Hematopoietic multipotent progenitor cell treated with erythropoietin and hydrocortisone succinate and interleukin-3 and kit ligand, for 15 days (in vitro differentiated cells): ENCODE measurements around the gene GTPBP10.
"Not testable (repeated sequence)": the region's sequence is repeated elsewhere in the genome, so short reads cannot be mapped to it uniquely, and the experiment has no call there.

Experiments
- DNase-seq: peaks from one replicate; pipeline ENCODE4 v3.0.0-alpha.2; 2015; ENCODE audit warnings: low spot score

Gene GTPBP10, protein sequence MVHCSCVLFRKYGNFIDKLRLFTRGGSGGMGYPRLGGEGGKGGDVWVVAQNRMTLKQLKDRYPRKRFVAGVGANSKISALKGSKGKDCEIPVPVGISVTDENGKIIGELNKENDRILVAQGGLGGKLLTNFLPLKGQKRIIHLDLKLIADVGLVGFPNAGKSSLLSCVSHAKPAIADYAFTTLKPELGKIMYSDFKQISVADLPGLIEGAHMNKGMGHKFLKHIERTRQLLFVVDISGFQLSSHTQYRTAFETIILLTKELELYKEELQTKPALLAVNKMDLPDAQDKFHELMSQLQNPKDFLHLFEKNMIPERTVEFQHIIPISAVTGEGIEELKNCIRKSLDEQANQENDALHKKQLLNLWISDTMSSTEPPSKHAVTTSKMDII

DNA sequence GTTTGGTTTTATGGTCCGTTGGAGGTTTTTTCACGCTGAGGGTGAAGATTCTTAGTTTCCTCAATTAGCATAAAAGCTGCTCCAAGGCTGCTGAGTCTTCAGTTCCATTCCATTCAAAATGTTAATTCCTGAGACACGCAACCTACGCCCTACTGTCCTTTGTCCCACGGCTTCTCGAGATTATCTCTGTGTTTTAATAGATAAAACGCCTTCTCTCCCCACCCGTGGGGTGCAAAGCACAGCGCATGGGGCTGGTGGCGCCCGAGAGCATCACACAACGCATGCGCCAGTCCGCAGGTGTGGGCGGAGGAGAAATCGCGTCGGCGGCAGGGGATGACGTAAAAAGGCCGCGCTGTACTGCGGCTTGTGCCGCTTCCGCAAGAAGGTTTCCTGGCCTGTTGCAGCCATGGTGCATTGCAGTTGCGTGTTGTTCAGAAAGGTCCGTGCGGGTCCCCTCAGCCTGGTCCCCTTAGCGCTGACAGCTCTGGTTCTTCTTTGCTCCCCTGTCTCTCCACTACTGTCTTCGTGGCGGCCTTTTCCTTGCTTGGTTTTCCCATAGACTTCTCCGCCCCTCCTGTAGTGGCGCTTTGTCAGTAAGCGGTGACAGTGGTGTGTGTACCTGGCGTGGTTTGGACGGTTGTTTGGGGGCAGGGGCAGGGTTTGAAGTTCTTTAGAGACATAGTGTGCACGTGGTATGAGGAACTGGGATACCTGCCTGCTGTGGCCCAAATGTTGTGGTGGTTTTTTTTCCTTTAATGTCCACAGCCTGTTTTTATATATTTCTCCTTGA is at the start of gene GTPBP10:
GTPBP10 (plus strand) TSS at position 381 of the 790 bp plus-strand sequence; CDS start at position 407, 26 bp downstream.
- peak; percentile 94 for DNase-seq

DNA sequence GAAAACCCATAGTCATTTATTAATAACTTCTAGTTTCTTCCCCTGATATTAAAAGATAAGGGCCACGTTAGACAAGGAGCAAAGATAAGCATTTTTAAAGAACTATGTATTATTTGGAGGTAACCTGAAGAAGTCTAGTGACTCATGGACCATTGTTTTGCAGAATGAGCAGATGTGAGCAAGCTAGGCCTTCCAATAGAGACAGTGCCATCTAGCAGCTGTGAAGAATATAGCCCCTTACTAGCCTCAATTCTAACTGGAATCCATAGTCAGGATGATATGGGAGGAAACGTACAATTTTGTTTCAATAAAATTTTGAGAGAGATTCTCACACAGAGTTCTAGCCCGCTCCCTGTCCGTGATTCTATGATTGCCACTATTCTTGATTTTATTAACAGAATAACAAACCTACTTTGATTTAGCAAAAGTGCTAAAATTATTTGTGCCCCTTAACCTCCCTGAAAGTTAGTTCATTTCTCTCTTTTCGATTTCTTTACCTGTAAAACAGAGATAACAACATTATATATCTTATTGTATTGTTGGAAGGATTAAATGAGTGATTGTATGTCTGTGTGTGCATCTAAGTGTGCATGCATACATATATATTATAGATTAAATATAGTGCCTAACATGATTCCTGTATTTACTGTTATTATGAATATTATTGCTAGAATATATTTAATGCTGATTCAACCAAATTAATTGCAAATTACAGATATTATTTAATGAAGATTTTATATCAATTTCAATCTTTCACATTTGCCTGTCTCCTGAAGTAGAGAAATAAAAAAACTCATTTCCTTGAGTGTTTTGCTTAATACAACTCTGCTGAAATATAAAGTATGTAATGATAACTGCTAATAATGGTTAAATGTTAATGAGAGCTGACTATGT is 48.1 kb upstream of the GTPBP10 start:
- no peak for DNase-seq

DNA sequence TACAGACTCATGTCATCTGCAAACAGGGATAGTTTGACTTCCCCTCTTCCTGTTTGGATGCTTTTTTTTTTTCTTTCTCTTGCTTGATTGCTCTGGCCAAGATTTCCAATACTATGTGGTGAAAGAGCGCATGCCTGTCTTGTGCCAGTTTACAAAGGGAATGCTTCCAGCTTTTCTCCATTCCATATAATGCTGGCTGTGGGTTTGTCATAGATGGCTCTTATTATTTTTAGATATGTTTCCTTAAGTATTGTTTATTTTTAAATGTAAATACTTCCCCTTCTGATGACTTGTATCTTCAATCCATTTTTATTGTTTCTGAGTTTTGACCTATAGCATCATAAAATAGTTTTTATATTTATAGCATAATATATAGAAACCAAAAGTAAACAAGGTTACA is 43.3 kb upstream of the GTPBP10 start:
- DNase-seq: no peak

DNA sequence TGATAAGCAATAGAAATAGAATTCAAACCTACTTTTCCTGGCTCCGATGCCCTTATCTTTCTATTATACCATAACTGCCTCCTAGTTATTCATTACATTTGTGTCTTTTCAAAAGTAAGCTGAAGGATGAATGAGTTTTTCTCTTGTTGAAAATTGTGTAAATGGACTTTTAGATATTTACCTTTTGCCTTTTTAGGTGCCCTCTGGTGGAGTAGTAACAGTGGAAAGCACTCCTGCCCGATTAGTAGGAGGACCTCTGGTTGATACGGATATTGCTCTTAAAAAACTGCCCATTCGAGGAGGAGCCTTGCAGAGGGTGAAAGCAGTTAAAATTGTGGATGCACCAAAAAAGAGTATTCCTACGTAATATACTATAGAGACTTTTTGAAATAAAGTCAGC is 36.6 kb upstream of the GTPBP10 start:
- no peak for DNase-seq

DNA sequence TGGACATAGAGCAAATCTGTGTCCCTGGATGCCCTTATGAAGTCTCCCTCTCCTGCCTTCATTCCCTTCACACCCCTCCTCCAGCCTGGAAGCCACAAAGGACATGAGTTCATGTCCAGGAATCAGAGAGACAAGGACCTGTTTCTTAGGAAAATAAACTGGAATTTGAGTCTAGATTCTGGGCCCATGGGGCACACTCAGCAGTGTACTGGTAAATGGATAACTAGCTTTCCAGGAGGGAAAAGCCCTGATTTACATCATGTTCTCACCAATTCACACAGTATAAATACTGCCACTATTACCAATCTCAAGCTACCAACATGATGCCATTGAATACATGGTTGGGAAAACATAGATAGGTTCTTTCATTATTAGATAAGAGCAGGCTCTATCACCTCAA is 35.3 kb upstream of the GTPBP10 start:
- no peak for DNase-seq

DNA sequence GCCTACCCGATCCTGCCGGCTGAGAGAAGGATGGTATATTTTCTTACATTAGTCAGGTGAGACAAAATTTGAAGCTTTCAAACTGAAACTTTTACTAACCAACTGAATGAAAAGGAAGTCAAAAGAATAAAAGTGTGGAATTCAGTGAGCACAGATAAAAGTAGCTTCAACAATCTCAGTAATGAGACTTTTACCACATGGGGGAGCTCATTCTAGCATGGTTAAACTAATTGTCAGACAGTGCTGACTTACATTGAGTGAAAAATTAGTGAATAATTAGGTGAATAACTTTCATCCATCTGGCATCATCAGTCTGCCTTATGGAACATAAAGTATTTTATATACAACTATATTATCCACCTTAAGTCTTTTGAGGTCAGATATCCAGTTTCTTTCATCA is 33.8 kb upstream of the GTPBP10 start:
- no peak for DNase-seq

DNA sequence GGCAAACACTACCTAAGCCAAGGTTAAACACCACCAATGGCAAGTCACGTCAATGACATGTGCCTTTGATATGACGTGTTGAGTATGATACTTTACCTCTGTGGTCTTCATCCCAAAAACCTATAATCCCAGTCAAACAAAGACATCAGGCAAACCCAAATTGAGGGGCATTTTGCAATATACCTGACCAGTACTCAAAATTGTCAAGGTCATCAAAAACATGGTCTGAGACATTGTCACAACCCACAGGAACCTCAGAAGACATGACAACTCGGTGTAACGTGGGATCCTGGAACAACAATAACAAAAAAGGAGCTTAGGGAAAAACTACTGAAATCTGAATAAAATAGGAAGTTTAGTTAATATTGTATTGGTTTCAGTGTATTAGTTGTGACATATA is 32.6 kb upstream of the GTPBP10 start:
- no peak for DNase-seq

DNA sequence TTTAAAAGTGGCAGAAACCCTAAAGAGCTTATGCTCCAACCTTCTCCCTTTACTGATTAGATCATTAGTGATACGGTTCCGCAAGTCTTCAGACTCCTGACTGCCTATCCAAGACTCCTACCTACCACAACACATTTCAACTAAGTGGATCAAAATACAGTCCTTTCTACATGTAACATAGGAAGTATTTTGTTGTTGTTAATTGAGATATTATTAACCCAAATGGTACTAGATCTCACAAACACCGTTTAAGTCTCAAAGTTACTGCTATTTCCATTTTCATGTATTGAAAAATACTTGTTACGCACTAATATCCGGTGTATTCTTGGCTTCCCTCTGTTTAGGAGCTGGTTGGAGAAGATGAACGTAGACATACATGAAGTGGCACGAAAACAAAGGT is 26.5 kb upstream of the GTPBP10 start:
- no peak for DNase-seq

DNA sequence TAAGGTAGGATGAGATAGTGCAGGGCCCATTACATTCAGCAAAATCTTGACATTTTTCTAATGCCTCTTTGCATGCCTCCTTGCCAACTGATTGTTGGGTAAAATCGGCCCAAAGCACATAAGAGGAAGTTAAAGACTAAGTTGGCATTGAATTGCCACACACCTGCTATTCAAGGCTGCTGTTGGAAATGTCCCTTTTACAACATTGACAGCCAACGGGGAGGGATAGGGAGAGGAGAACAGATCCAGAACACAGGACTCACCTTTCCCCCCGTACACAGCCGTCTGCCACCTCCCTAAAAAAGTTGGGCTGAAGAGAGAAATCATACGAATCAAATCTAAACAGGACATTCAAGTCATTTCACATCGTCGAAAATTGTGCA is 26.1 kb upstream of the GTPBP10 start:
- DNase-seq: no peak

DNA sequence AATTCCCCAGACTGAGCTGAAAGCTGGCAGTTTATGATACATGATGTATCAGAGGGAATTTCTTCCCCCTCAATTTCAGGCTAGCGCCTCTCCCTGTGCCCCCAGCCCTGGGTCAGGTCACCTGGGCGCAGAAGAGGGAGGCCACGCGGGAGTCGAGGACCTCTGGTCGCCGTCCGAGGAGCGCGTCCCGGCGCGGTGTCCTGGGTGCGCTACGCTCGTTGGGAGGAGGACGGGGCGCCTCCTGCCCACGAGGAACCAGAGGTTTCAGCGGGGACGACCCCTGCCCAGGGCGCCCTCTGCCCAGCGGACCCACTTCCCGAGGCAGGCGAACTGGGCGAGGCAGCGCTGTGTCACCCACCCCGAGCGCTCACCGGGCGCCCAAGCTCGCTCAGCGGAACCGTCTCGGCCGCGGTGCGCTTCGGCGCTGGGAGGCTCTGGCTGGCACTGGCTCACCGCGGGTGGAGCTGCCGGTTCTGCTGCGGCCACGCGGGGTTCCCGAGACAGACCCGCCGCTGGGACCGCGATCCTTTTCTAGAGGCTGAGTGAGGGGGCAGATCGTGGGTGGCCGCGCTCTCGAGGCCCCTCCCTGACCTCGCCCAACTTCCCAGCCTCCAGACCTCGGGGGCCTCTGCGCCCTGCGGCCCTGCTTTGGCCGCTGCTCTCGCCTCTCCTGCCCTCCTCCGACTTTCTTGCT is 25.6 kb upstream of the GTPBP10 start, which contains the start of gene FAM237B:
FAM237B (minus strand) TSS at position 504 of the 694 bp plus-strand sequence. CDS start 1,556 bp downstream, outside the sequence.
- no peak for DNase-seq

DNA sequence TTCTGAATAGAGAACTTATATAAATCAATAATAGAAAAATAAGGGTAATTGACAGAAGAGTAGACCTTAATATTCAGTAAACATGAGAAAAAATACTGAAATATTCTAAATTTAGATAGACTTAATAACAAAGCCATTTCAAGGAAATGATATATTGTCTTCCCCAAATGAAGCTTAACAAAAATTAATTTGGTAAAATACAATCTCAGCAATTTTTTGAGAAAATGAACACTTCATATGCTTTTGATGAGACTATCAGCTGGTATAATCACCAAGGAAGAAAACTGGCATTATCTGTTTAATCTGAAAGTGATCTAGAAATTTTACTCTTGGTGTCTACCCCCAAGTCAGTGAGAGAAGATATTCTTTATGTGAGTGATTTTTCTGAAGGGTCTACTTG is 23.7 kb upstream of the GTPBP10 start:
- no peak for DNase-seq

DNA sequence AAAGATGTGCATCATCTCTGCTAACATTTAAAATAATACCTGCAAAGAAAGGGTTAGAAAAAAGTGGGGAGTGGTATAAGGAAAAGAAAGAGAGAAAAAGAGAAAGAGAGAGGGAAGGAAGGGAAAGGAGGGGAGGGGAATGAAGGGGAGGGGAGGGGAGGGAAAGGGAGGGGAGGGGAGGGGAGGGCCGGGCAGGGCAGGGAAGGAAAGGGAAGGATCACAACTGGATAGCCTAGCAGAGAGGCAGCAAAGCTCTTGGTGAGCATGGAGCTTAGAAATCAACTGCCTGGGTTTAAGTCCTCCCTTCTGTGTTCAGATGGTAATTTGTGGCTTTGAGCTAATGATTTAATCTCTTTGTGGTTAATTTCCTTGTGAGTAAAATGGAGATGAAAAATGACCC is 20.0 kb upstream of the GTPBP10 start:
- no peak for DNase-seq

DNA sequence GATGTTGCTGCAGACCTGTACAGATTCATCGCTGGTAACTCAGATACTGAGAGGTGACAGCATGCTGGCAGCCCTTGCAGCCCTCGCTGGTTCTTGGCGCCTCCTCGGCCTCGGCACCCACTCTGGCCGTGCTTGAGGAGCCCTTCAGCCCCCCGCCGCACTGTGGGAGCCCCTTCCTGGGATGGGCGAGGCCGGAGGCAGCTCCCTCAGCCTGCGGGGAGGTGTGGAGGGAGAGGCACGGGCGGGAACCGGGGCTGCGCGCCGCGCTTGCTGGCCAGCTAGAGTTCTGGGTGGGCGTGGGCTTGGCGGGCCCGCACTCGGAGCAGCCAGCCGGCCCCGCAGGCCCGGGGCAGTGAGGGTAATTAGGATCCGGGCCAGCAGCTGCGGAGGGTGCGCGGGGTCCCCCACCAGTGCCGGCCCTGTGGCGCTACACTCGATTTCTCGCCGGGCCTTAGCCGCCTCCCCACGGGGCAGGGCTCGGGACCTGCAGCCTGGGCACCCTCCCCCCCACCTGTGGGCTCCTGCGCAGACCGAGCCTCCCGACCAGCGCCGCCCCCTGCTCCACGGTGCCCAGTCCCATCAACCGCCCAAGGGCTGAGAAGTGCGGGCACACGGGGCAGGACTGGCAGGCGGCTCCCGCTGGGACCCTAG is 12.2 kb upstream of the GTPBP10 start:
- no peak for DNase-seq

DNA sequence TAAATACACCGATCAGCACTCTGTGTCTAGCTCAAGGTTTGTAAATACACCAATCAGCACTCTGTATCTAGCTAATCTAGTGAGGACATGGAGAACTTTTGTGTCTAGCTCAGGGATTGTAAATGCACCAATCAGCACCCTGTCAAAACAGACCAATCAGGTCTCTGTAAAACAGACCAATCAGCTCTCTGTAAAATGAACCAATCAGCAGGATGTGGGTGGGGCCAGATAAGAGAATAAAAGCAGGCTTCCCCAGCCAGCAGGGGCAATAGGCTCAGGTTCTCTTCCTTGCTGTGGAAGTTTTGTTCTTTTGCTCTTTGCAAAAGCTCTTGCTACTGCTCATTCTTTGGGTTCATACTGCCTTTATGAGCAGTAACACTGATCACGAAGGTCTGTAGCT is 11.6 kb upstream of the GTPBP10 start:
- not testable (repeated sequence) for DNase-seq

DNA sequence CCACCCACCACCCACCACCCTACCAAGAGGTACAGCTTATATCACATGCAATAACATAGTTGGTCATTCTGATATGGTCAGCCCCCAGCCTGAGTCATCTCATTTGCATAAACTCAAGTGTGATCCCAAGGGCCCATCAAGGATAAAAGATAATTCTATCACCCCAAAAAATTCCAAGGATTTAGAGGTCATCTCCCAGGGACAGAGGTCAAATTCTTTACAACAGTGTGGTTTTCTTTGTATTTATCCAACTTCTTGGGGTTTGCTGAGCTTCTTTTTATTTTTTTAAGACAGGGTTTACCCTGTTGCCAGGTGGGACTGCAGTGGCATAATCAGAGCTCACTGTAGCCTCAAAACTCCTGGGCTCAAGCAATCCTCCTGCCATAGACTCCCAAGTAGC is 9.4 kb upstream of the GTPBP10 start:
- DNase-seq: no peak

DNA sequence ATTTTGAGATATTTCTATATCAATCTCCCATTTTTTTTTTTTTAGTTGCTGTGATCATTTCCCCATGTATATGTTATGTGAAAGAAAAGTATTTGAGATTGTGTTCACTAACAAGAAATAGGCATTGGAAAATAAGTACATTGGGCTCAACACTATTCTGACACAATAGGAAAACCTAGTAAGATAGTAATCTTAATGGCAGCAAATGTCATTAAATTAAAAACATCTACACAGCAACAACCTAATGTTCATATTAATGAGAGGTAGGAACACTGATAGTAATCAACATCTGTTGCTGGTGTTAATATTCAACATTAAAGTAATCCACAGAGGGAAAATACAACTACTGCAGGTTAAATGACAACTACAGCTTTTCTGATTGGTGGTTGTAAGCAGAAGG is 1.5 kb upstream of the GTPBP10 start:
- no peak for DNase-seq

DNA sequence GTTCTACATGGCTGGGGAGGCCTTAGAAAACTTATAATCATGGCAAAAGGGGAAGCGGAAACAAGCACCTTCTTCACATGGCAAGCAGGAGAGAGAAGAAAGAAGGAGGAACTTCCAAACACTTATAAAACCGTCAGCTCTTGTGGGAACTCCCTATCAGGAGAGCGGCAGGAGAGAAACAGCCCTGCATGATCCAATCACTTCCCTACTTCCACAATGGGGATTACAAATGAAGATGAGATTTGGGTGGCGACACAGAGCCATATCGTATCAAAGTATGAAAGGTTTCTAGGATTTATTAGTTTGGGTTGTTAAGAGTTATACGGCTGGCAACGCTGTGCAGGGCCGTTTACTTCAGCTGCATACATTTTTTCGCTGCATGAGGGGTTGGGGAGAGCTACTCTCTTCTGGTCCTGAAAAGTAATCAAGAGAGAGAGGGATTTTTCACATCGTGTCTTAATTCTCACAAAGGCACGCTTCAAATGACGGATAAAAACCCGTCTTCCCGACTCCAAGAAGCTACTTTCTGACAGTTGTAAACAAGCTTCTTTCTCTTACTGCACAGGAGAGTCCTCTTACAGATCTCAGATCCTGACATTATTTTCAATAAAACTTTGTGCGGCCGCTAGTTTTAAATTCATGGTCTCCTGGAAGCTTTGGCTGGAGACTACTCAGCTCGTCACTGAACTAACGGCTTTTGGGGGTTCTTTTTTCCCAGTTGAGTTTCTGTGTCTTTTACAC is 751 bp upstream of the GTPBP10 start:
- DNase-seq: no peak

DNA sequence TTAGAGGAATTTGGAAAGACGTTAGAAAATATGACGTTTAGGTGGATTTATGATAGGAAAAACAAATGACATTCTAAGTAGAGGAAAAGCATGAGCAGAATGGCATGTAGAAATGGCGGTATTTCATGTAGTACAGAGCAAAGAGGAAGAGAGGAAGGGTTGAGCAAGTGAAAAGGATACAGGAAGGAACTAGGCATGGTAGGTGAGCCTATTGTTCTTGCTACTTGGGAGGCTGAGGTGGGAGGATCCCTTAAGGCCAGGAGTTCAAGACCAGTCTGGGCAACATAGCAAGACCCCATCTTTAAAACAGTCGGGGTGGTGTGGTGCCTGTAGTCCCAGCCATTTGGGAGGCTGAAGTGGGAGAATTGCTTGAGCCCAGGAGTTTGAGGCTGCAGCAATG is 1.2 kb downstream of the GTPBP10 start:
- DNase-seq: no peak

DNA sequence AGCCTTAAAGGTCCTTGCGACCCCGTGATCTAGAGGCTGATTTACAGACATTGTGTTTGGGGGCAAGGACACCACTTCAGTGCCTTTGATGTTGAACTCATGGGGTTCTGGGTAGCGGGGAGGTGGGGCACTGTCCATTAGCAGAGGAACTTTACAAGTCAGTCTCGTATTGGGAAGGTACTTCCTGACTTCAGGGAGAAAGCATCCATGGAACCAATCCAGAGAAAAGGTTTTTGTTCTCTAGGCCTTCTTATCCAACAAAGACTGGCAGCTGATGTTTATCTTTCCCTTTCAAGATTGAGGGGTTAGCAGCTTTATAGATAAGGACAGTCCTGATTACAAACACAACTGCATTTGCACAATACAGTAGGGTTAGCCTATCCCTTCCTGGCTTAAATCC is 2.8 kb downstream of the GTPBP10 start:
- DNase-seq: no peak

DNA sequence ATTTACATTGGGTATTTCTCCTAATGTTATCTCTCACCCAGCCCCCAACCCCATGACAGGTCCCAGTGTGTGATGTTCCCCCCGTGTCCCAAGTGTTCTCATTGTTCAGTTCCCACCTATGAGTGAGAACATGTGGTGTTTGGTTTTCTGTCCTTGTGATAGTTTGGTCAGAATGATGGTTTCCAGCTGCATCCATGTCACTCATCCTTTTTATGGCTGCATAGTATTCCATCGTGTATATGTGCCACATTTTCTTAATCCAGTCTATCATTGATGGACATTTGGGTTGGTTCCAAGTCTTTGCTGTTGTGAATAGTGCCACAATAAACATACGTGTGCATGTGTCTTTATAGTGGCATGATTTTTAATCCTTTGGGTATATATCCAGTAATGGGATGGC is 3.5 kb downstream of the GTPBP10 start:
- not testable (repeated sequence) for DNase-seq
